ENCODE data around the gene LCN10. TPM values are rescaled to one million over a fixed set of nuclear protein-coding genes. Genes with fewer than 3 reads are reported as not detected.
A peak's percentile ranks its signal among the peaks of the same experiment; 100 is the strongest.

Gene LCN10
- total RNA-seq, 1 donor, result not detected

GRCh38 chr9:136697146-136697820, 45.5 kb downstream of the LCN10 start:
- no peak overlapping the region for H3K4me3 ChIP-seq (ENCODE audit: low read depth, low read length)
- DNase-seq (ENCODE audit: low read depth), result peak; percentile 18
- no peak for TF ChIP-seq CTCF (IDR thresholded peaks at IDR 0.05; ENCODE audit: insufficient read depth, low read length)

GRCh38 chr9:136696502-136696901, 46.2 kb downstream of the LCN10 start:
- no peak overlapping the region for H3K4me3 ChIP-seq (ENCODE audit: low read depth, low read length)
- DNase-seq (ENCODE audit: low read depth), result no peak
- TF ChIP-seq CTCF (IDR thresholded peaks at IDR 0.05; ENCODE audit: insufficient read depth, low read length), result no peak

- TF ChIP-seq CTCF (IDR thresholded peaks at IDR 0.05; ENCODE audit: insufficient read depth, low read length), result no peak
- H3K4me3 ChIP-seq (ENCODE audit: low read depth, low read length), result no peak overlapping the region
- no peak for DNase-seq (ENCODE audit: low read depth)
Observed at GRCh38 chr9:136695955-136696354, 46.8 kb downstream of the LCN10 start.

GRCh38 chr9:136695435-136695895, 47.3 kb downstream of the LCN10 start:
- no peak for DNase-seq (ENCODE audit: low read depth)
- H3K4me3 ChIP-seq (ENCODE audit: low read depth, low read length), result no peak overlapping the region
- TF ChIP-seq CTCF (IDR thresholded peaks at IDR 0.05; ENCODE audit: insufficient read depth, low read length), result no peak

- no peak for DNase-seq (ENCODE audit: low read depth)
- H3K4me3 ChIP-seq (ENCODE audit: low read depth, low read length), result no peak overlapping the region
- TF ChIP-seq CTCF (IDR thresholded peaks at IDR 0.05; ENCODE audit: insufficient read depth, low read length), result no peak
Observed at GRCh38 chr9:136694872-136695247, 47.9 kb downstream of the LCN10 start.

- TF ChIP-seq CTCF (IDR thresholded peaks at IDR 0.05; ENCODE audit: insufficient read depth, low read length), result peak; percentile 76
- H3K4me3 ChIP-seq (ENCODE audit: low read depth, low read length), result no peak overlapping the region
- peak; percentile 31 for DNase-seq (ENCODE audit: low read depth)
Observed at GRCh38 chr9:136694163-136694871, 48.4 kb downstream of the LCN10 start.
